GM18498 (cell line): Measurements from ENCODE around the gene RPL27A.

Source experiments
- ATAC-seq: cut with Tn5 transposase; IDR thresholded peaks from one replicate; pipeline ENCODE4 v1.9.1; 2021; ENCODE audit warnings: mild to moderate bottlenecking, moderate library complexity; ENCODE audit not compliant: unreplicated experiment

The RPL27A gene

DNA sequence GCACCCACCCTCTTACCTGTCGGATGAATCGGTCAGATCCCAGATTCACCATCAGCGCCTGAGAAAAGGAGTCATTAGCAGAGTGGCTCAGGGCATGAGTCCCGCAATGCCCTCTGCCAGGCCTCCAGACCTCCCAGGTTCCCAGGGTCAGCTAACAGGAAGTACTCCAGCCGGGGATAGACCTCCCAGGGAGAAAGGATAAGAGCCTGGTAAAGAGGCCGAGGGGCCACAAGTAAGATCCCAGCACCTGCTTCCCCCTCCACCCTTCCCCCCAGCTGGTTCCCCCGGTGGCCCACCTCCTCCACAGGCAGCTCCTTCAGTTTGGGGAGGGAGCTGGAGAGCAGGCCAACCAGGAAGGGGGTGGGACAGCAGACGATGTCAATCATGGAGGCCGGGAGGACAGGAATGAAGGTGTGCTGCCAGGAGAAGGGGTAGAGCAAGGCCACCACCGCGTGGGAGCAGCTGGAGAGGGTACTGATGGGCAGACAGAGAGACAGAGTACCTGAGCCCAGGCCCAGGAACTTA is 16.4 kb downstream of the RPL27A start:
- ATAC-seq = no peak

DNA sequence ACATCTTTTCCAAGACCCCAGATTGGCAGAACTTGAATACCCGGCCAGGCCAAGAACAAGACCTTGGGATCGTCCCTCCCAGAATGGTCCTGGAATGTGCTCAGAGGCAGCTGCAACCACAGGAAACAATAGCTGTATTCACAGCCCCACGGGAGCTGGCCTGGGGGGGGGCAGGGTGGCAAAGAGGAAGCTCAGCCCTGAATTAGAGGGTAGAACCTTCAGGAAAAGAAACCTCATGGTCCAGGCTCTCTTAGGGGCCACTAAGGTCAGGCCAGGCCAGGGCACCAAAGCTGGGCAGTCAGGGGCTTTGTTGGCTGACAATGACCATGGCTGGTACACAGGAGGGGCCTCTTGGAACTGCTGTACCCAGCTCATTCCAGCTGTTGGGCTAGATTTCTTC is 17.3 kb downstream of the RPL27A start:
- no peak for ATAC-seq

DNA sequence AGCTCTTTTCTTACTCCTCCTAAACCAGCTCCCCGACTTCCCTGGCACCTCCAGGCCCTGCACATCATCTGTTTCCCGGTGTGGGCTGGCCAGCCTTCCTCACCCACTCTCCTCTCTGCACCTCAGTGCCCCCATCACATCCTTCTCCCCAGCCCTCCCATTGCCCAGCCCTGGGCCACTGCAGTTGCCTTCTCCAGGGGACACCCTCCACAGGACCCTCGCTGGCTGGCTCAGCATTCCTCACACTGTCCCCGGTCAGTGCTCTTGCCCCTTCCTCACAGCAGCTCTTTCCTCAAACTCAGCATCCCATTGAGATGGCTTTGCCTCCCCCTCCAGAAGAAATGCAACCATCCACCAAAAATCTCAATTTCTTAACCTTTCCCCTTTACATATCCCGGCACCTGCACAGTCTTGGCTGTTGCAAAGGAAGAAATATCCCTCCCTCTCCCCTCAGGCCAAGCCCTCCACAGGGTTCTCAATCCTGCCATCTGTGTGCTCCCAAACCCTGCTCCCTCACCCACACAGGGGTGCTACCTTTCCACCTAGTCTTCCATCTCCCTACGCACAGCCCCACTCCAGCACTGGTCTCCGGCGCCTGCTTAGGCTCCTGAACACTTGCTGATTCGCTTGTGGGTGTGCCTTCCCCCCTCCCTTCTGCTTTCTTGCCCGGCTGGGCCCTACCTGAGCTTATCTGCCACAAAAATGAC is 19.5 kb downstream of the RPL27A start:
- ATAC-seq = no peak

- ATAC-seq = no peak
Observed at GRCh38 chr11:8702598-8702915, 20.0 kb downstream of the RPL27A start.

- ATAC-seq = no peak
Observed at GRCh38 chr11:8704136-8704535, 21.5 kb downstream of the RPL27A start.

DNA sequence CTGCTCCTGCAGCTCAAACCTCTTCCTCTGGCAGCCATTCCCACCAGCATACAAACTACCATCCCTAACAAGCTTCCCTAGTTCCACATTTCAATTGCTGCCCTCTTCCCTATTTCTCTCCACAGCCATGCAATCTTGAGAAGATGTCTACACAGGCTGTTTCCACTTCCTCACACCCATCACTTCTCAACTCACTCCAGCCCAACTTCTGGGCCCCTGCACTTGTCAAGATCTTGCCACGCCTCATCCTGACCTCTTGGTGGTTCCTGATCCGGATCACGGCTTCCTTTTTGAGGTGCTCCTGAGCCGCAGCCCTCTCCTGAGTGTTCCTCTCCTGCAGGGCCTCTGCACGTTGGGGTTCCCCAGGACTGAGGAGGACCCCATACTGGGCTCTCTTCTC is 22.6 kb downstream of the RPL27A start:
- ATAC-seq = no peak

GRCh38 chr11:8706673-8707432 is 24.3 kb downstream of the RPL27A start:
- no peak for ATAC-seq

DNA sequence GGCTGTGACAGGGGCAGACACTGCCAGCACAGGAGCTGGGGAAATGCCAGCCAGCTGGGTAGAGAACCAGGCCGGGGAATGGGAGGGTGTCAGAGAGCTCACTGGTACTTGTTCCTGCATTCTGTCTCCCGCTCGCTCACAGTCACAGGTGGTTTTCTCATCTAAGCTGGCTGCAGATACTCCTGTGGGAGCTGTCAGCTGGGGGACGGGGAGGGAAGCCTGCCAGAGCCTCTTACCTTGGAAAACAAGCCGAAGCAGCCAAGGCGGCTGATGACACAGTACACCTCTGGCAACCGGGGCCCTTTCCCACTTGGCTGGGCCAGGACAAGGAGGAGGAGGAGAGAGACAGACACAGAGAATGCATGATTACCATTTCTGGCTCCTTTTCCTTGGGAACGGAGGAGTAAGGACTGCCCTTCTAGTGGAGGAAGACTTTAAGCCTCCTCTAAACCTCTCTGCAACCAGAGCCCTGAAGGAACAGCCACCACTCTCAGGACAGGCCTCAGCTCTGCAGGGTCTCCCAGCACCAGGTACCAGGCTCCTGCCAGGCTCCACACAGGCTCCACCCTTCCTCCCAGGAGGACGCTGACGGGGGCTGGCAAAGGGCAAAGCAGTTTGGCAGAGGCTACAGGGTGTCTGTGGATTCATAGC is 25.1 kb downstream of the RPL27A start:
- no peak for ATAC-seq

DNA sequence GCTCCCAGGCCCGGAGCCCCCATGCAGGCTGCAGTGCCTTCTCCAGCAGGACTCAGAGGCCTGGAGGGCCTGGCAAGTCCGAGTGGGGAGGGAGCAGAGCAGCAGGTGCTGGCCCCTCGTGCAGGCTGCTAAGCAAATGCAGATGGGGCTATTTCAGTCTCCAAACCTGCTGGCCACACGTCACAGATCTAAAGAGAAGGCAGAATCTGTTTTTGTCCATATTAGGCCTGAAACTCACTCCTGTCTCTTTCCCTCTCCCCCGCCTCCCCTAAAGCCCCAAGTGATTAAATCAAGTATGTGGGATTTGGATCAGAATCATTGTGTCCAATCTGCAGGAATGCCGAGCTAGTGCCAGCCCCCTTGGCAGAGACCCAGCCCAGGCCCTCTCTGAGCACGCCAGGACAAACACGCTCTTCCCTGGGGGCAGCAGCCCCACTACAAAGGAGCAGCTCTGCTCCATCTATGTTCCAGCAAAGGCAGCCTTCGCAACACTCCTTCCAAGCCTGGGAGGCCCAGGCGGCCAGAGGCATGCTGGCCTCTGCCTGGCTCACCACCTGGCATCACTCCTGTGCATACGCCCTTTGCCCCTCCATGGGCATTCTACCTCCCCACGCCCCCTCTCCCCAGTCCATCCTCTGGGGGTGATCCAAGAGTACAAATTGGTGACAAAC is 26.5 kb downstream of the RPL27A start:
- ATAC-seq = no peak

GRCh38 chr11:8709777-8710176 is 27.2 kb downstream of the RPL27A start:
- ATAC-seq = no peak

DNA sequence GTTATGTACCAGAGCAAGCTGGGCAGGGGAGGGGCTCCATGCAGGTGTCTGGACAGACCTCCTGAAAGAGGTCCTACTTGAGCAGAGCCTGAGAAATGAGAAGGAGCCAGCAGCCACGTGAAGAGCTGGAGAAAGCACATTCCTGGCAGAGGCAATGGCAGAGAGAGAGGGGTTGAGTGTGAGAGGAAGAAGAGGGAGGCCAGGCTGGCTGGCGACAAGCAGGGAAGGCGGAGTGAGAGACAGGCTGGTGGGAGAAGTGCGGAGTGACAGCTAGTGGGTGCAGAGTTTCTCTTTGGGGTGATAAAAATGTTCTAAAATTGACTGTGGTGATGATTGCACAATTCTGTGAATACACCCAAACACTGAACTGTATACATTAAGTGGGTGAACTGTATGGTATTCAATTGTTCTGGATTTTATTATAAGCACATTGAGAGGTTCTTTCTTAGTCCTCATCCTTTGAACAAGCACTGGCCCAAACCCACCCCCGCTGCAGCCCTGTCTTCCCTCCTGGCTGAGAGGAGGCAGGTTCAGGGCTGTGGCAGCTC is 29.4 kb downstream of the RPL27A start:
- ATAC-seq = no peak

GRCh38 chr11:8712506-8712905 is 29.9 kb downstream of the RPL27A start:
- no peak for ATAC-seq

- no peak for ATAC-seq
Observed at GRCh38 chr11:8713760-8714454, 31.3 kb downstream of the RPL27A start.

- ATAC-seq = no peak
Observed at GRCh38 chr11:8714622-8715225, 32.1 kb downstream of the RPL27A start.

- no peak for ATAC-seq
Observed at GRCh38 chr11:8715501-8715900, 32.9 kb downstream of the RPL27A start.

- no peak for ATAC-seq
Observed at GRCh38 chr11:8717544-8717875, 34.9 kb downstream of the RPL27A start.

GRCh38 chr11:8717876-8718753 is 35.5 kb downstream of the RPL27A start:
- ATAC-seq = no peak

GRCh38 chr11:8719211-8719649 is 36.6 kb downstream of the RPL27A start:
- ATAC-seq = no peak

DNA sequence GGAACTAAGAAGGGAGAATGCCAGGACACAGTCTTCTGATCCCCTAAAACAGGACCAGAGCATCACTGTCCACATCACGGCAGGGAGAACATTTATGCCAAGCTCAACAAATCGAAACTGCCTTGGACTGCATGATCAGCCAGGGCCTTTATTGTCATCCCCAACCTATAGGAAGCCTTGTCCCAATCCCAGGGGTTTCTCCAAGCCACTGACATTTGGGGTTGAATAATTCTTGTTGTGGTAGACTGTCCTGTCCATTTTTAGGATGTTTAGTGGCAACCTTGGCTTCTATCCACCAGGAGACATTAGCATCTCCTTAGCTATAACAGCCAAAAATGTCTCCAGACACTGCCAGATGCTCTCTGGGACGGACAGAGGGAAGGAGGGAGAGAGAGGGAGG is 37.1 kb downstream of the RPL27A start:
- ATAC-seq = no peak
